HCT116 (cell line): ENCODE results near the gene ANKRD44. TPM values are rescaled to one million over a fixed set of nuclear protein-coding genes. Genes with fewer than 3 reads are reported as not detected.

ENCODE experiments used
- ATAC-seq: fragments of 200-7000 bp; cut with Tn5 transposase; 2 replicates; pipeline ENCODE4 v1.9.1; 2020; ENCODE audit warnings: mild to moderate bottlenecking, moderate library complexity
- BruUV-seq: library from RNA; stranded (reverse); fragments of 400-500 nt; replicated peaks from 2 replicates; lab custom pipeline; 2021; lab: Mats Ljungman, UMichigan
- CTCF ChIA-PET: fragments of 300-600 bp; sonication (Branson Sonifier 250); formaldehyde crosslinking; loops from one replicate; lab custom pipeline; 2021; ENCODE audit warnings: antibody characterized with exemption; lab: Charles Lee
- POLR2A ChIA-PET: fragments of 300-600, 350-600 bp; sonication (Branson Sonifier 250); formaldehyde crosslinking; loops from one replicate; lab custom pipeline; 2021; ENCODE audit warnings: antibody characterized with exemption; lab: Charles Lee
- RAD21 ChIA-PET, 2 experiments: fragments of 300-600 bp; sonication (Branson Sonifier 250); formaldehyde crosslinking; loops; one replicate each; lab custom pipeline; 2023; ENCODE audit warnings: low total read pairs in 2 of 2; ENCODE audit not compliant: uncharacterized antibody in 2 of 2, unreplicated experiment in 2 of 2, low non-redundant PET in 1 of 2; lab: Charles Lee
- DNase-seq: peaks from one replicate; pipeline ENCODE4 v3.0.0-alpha.2; 2010; ENCODE audit warnings: low read depth, low spot score
- H2AFZ ChIP-seq: fragments of 200-600 bp; shearing (Covaris generic), sonication (generic); 2 replicates; pipeline ENCODE4 v1.6.1; 2017; ENCODE audit warnings: low read depth, mixed run types, mixed read lengths, antibody characterized with exemption, low read length; ENCODE audit not compliant: poor library complexity, severe bottlenecking
- H3K27ac ChIP-seq: 2 replicates; pipeline ENCODE4 v1.5.1; 2012; ENCODE audit warnings: low read depth, low read length
- H3K27me3 ChIP-seq: fragments of 200-600 bp; sonication (generic); 2 replicates; pipeline ENCODE4 v1.6.1; 2016; ENCODE audit warnings: mixed run types, low read length, mixed read lengths; ENCODE audit not compliant: insufficient read depth
- H3K36me3 ChIP-seq, 2 experiments: fragments of 200-500 bp in 1 of 2; fragments of 200-600 bp in 1 of 2; sonication (Bioruptor generic) in 1 of 2; sonication (generic) in 1 of 2; 2 replicates each; pipeline versions ENCODE4 v1.5.1 to v1.6.1; 2014 to 2016; ENCODE audit warnings: low read length in 2 of 2, inconsistent platforms in 1 of 2, mixed read lengths in 1 of 2, mixed run types in 1 of 2; ENCODE audit not compliant: insufficient read depth in 2 of 2, control insufficient read depth in 1 of 2
- H3K4me1 ChIP-seq, 2 experiments: fragments of 200-600 bp in 1 of 2; sonication (generic) in 1 of 2; 2 replicates each; pipeline versions ENCODE4 v1.5.1 to v1.6.1; 2012 to 2017; ENCODE audit warnings: low read length in 2 of 2, inconsistent platforms in 1 of 2, mild to moderate bottlenecking in 1 of 2, mixed read lengths in 1 of 2, mixed run types in 1 of 2, moderate library complexity in 1 of 2; ENCODE audit not compliant: insufficient read depth in 2 of 2, control insufficient read depth in 1 of 2
- H3K4me2 ChIP-seq: fragments of 200-600 bp; sonication (generic); 2 replicates; pipeline ENCODE4 v1.6.1; 2017; ENCODE audit warnings: mixed run types, low read length, mixed read lengths
- H3K4me3 ChIP-seq, 2 experiments: fragments of 200-600 bp in 1 of 2; sonication (generic) in 1 of 2; replicated peaks in 1 of 2; 2 replicates each; pipeline ENCODE4 v1.5.1; 2011 to 2016; ENCODE audit warnings: low read length in 2 of 2, control low read depth in 1 of 2, low read depth in 1 of 2, mild to moderate bottlenecking in 1 of 2, mixed read lengths in 1 of 2, mixed run types in 1 of 2
- H3K79me2 ChIP-seq: fragments of 200-600 bp; sonication (generic); 2 replicates; pipeline ENCODE4 v1.6.1; 2017; ENCODE audit warnings: mild to moderate bottlenecking, mixed run types, low read length, moderate library complexity, mixed read lengths; ENCODE audit not compliant: insufficient read depth
- H3K9ac ChIP-seq: fragments of 200-600 bp; sonication (generic); 2 replicates; pipeline ENCODE4 v1.6.1; 2016; ENCODE audit warnings: low read length, mixed read lengths
- H3K9me2 ChIP-seq: fragments of 200-600 bp; sonication (generic), shearing (Covaris generic); 2 replicates; pipeline ENCODE4 v1.6.1; 2017; ENCODE audit warnings: mixed run types, mild to moderate bottlenecking, moderate library complexity; ENCODE audit not compliant: insufficient read depth
- H3K9me3 ChIP-seq, 2 experiments: fragments of 200-500 bp in 1 of 2; fragments of 200-600 bp in 1 of 2; sonication (Bioruptor generic) in 1 of 2; sonication (generic) in 1 of 2; 2 replicates each; pipeline ENCODE4 v1.6.1; 2014 to 2017; ENCODE audit warnings: low read length in 2 of 2, mixed read lengths in 2 of 2, inconsistent platforms in 1 of 2, low read depth in 1 of 2, mild to moderate bottlenecking in 1 of 2, mixed run types in 1 of 2, moderate library complexity in 1 of 2; ENCODE audit not compliant: control insufficient read depth in 1 of 2, insufficient read depth in 1 of 2
- H4K20me1 ChIP-seq: fragments of 200-600 bp; sonication (generic), shearing (Covaris generic); 2 replicates; pipeline ENCODE4 v1.6.1; 2017; ENCODE audit warnings: mixed run types, mild to moderate bottlenecking, moderate library complexity; ENCODE audit not compliant: insufficient read depth
- CBX3 ChIP-seq: IDR thresholded peaks from 2 replicates; pipeline ENCODE4 v1.6.1; 2012; ENCODE audit warnings: low read depth
- EGR1 ChIP-seq: IDR thresholded peaks from 2 replicates; pipeline ENCODE4 v1.6.1; 2012; ENCODE audit warnings: low read depth
- EZH2 ChIP-seq: fragments of 200-600 bp; sonication (generic); IDR thresholded peaks from 2 replicates; pipeline ENCODE4 v1.6.1; 2017; ENCODE audit warnings: antibody characterized with exemption, mixed run types
- EZH2phosphoT487 ChIP-seq: fragments of 200-600 bp; IDR thresholded peaks from 2 replicates; pipeline ENCODE4 v1.6.1; 2018; ENCODE audit warnings: antibody characterized with exemption, borderline replicate concordance
- FOSL1 ChIP-seq: IDR thresholded peaks from 2 replicates; pipeline ENCODE4 v1.6.1; 2012; ENCODE audit warnings: low read depth
- POLR2A ChIP-seq: IDR thresholded peaks from 2 replicates; pipeline ENCODE4 v1.7.0; 2011; ENCODE audit warnings: borderline replicate concordance; ENCODE audit not compliant: insufficient read depth, insufficient read length; ENCODE audit errors: extremely low read depth
- RAD21 ChIP-seq: IDR thresholded peaks from 2 replicates; pipeline ENCODE4 v1.6.1; 2012; ENCODE audit warnings: low read depth, mild to moderate bottlenecking
- SIN3A ChIP-seq: IDR thresholded peaks from 2 replicates; pipeline ENCODE4 v1.6.1; 2012; ENCODE audit warnings: low read depth
- SRF ChIP-seq: IDR thresholded peaks from 2 replicates; pipeline ENCODE4 v1.6.1; 2012; ENCODE audit warnings: low read depth
- YY1 ChIP-seq: IDR thresholded peaks from 2 replicates; pipeline ENCODE4 v1.6.1; 2011; ENCODE audit warnings: low read length, low read depth, moderate library complexity, mild to moderate bottlenecking; ENCODE audit not compliant: insufficient replicate concordance; ENCODE audit errors: extremely low read depth
- ZNF274 ChIP-seq: fragments of 200-500 bp; sonication (Bioruptor generic); IDR thresholded peaks from 2 replicates; pipeline ENCODE4 v1.6.1; 2014; ENCODE audit warnings: mild to moderate bottlenecking, low read depth, low read length, inconsistent platforms
- intact Hi-C: fragments of 100-400 bp; cut with micrococcal nuclease; formaldehyde crosslinking; loops from 2 replicates; pipeline ENCODE4 v1.10.0; 2022
- total RNA-seq: library from RNA; stranded (reverse); gene quantifications from one replicate; pipeline ENCODE4 v1.2.1, GENCODE V29; 2021; ENCODE audit not compliant: unreplicated experiment
- TF ChIP-seq, protein P1 (sequence below): IDR thresholded peaks from 2 replicates; pipeline ENCODE4 v1.6.1; 2012
- TF ChIP-seq, protein P2 (sequence below): IDR thresholded peaks from 2 replicates; pipeline ENCODE4 v1.6.1; 2012; ENCODE audit warnings: low read depth

ANKRD44 gene
- total RNA-seq, 1 experiment from 2014 or later = 2.7 TPM

DNA sequence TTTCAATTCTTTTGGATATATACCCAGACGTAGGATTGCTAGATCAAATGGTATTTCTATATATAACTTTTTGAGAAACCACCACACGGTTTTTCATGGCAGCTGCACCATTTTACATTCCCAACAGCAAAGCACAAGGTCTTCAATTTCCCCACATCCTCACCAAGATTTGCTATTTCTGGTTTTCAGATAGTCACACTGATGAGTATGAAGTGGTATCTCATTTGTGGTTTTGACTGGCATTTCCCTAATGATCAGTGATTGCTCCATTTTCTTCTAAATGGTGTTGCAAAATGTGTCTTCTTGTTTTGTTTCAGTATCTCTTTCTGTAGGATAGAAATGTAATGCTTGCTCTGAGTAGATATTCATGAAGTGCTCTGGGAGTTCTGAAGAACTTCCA lies 52.0 kb downstream of the ANKRD44 start:
- Histone ChIP-seq H3K27ac (no peak overlapping the region), H3K79me2 (no peaks in the 10 kb centered on the region), H3K27me3 (no peaks in the 10 kb centered on the region), H2AFZ (no peak overlapping the region), H3K4me2 (no peak overlapping the region), H3K4me1 (no peaks in the 10 kb centered on the region), H3K4me3 (no peak overlapping the region), H3K9me3 (no peaks in the 10 kb centered on the region), H3K36me3 (no peaks in the 10 kb centered on the region), H4K20me1 (no peaks in the 10 kb centered on the region), H3K9ac (no peak overlapping the region), H3K9me2 (no peaks in the 10 kb centered on the region)
- intact Hi-C loops = no loop called here
- no peak for TF ChIP-seq EZH2
- TF ChIP-seq YY1 = no peak
- TF ChIP-seq POLR2A = no peak
- TF ChIP-seq SIN3A = no peak
- no peak for TF ChIP-seq FOSL1
- no peak for TF ChIP-seq EZH2phosphoT487
- TF ChIP-seq, protein P1, sequence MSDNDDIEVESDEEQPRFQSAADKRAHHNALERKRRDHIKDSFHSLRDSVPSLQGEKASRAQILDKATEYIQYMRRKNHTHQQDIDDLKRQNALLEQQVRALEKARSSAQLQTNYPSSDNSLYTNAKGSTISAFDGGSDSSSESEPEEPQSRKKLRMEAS = no peak
- no peak for TF ChIP-seq SRF
- no peak for TF ChIP-seq ZNF274
- no peak for TF ChIP-seq CBX3
- POLR2A ChIA-PET = no interaction called here
- ATAC-seq = no peak
- no TSS peak for BruUV-seq
- RAD21 ChIA-PET = no interaction called here
- DNase-seq = no peak
- CTCF ChIA-PET = no interaction called here

DNA sequence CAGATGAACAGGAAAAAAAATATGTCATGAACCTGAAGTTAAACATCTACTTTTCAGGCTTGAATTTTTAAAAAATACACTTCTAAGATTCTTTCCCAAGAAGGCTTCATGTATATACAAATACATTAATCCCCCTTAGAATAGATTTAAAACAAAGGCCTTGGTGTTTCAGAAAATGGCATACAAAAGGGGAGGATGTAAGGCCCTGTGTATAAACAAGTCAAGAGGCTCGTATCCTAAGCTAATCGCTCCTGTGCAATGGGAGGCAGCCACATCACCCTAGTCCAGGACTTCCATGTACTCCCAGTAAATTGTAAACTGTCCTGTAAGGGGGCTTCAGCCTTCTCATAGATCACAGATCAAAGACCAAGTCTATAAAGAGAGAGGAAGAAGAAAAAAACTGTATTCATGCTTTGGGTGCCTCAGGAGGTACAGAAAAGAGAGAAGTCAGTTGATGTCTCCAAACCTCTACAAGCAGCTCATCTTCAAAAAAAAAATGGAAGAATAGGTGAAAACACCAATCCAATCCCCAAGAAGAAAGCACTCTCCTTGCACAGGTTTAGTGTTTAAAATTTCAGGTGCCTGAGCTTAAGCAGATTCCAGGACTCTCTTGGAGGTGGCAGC lies 53.9 kb downstream of the ANKRD44 start:
- H4K20me1 ChIP-seq = no peaks in the 10 kb centered on the region
- intact Hi-C loops = no loop called here
- no peak overlapping the region for H2AFZ ChIP-seq
- no peak overlapping the region for H3K4me2 ChIP-seq
- H3K27ac ChIP-seq = no peak overlapping the region
- DNase-seq (no peak), ATAC-seq (no peak)
- ChIA-PET RAD21 (no interaction called here), POLR2A (no interaction called here), CTCF (no interaction called here)
- H3K4me1 ChIP-seq = no peaks in the 10 kb centered on the region
- H3K9ac ChIP-seq = no peak overlapping the region
- no peaks in the 10 kb centered on the region for H3K36me3 ChIP-seq
- H3K9me2 ChIP-seq = no peaks in the 10 kb centered on the region
- no TSS peak for BruUV-seq
- no peak overlapping the region for H3K4me3 ChIP-seq
- H3K9me3 ChIP-seq = no peaks in the 10 kb centered on the region
- TF ChIP-seq EZH2phosphoT487 (no peak), FOSL1 (no peak), POLR2A (no peak), EGR1 (no peak), RAD21 (no peak), SIN3A (no peak), EZH2 (no peak)
- TF ChIP-seq, protein P2, sequence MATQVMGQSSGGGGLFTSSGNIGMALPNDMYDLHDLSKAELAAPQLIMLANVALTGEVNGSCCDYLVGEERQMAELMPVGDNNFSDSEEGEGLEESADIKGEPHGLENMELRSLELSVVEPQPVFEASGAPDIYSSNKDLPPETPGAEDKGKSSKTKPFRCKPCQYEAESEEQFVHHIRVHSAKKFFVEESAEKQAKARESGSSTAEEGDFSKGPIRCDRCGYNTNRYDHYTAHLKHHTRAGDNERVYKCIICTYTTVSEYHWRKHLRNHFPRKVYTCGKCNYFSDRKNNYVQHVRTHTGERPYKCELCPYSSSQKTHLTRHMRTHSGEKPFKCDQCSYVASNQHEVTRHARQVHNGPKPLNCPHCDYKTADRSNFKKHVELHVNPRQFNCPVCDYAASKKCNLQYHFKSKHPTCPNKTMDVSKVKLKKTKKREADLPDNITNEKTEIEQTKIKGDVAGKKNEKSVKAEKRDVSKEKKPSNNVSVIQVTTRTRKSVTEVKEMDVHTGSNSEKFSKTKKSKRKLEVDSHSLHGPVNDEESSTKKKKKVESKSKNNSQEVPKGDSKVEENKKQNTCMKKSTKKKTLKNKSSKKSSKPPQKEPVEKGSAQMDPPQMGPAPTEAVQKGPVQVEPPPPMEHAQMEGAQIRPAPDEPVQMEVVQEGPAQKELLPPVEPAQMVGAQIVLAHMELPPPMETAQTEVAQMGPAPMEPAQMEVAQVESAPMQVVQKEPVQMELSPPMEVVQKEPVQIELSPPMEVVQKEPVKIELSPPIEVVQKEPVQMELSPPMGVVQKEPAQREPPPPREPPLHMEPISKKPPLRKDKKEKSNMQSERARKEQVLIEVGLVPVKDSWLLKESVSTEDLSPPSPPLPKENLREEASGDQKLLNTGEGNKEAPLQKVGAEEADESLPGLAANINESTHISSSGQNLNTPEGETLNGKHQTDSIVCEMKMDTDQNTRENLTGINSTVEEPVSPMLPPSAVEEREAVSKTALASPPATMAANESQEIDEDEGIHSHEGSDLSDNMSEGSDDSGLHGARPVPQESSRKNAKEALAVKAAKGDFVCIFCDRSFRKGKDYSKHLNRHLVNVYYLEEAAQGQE = no peak
- TF ChIP-seq, protein P1 = no peak
- H3K27me3 ChIP-seq = no peaks in the 10 kb centered on the region
- no peaks in the 10 kb centered on the region for H3K79me2 ChIP-seq
